ENCODE data around the gene ACMSD.
A peak's percentile ranks its signal among the peaks of the same experiment; 100 is the strongest.

ACMSD gene

GRCh38 chr2:134910763-134911399 is 72.5 kb downstream of the ACMSD start:
- no peak for DNase-seq

GRCh38 chr2:134911400-134911785 is 73.0 kb downstream of the ACMSD start:
- no peak for DNase-seq

GRCh38 chr2:134912361-134912760 is 73.9 kb downstream of the ACMSD start:
- DNase-seq, result no peak

GRCh38 chr2:134917360-134917865 is 79.0 kb downstream of the ACMSD start:
- no peak for DNase-seq

- DNase-seq, result peak; percentile 98
Observed at GRCh38 chr2:134917888-134918525, 79.6 kb downstream of the ACMSD start.

- peak; percentile 98 for DNase-seq
Observed at GRCh38 chr2:134918526-134919340, 80.3 kb downstream of the ACMSD start, which contains the start of gene CCNT2. Gene CCNT2 (plus strand): TSS chr2:134918822. CDS start chr2:134918855, 33 bp downstream.

- DNase-seq, result peak; percentile 27
Observed at GRCh38 chr2:134919341-134920210, 81.2 kb downstream of the ACMSD start.

- DNase-seq, result no peak
Observed at GRCh38 chr2:134924912-134925311, 86.5 kb downstream of the ACMSD start.

- no peak for DNase-seq
Observed at GRCh38 chr2:134926231-134926931, 88.0 kb downstream of the ACMSD start.

- no peak for DNase-seq
Observed at GRCh38 chr2:134927195-134927594, 88.8 kb downstream of the ACMSD start.

GRCh38 chr2:134932864-134933526 is 94.6 kb downstream of the ACMSD start:
- no peak for DNase-seq

GRCh38 chr2:134933732-134934131 is 95.3 kb downstream of the ACMSD start:
- DNase-seq, result no peak

GRCh38 chr2:134934150-134934549 is 95.7 kb downstream of the ACMSD start:
- no peak for DNase-seq

- no peak for DNase-seq
Observed at GRCh38 chr2:134934641-134935040, 96.2 kb downstream of the ACMSD start.

GRCh38 chr2:134936691-134937090 is 98.3 kb downstream of the ACMSD start:
- DNase-seq, result no peak

GRCh38 chr2:134943540-134943939 is 105.1 kb downstream of the ACMSD start:
- DNase-seq, result no peak

GRCh38 chr2:134944975-134945374 is 106.6 kb downstream of the ACMSD start:
- DNase-seq, result no peak

GRCh38 chr2:134946073-134946472 is 107.7 kb downstream of the ACMSD start:
- DNase-seq, result no peak

GRCh38 chr2:134949981-134950708 is 111.7 kb downstream of the ACMSD start:
- DNase-seq, result no peak

- no peak for DNase-seq
Observed at GRCh38 chr2:134950886-134951285, 112.5 kb downstream of the ACMSD start.
